HEK293 (cell line): ENCODE results near the gene GLI1.

Experiments
- CTCF ChIA-PET: fragments of 350-600 bp; formaldehyde crosslinking; extraction: SDS; loops from one replicate; lab custom pipeline; 2021; ENCODE audit warnings: antibody characterized with exemption; lab: Yijun Ruan, JAX
- POLR2A ChIA-PET: fragments of 300-600 bp; formaldehyde crosslinking; extraction: SDS; loops from one replicate; lab custom pipeline; 2020; ENCODE audit warnings: antibody characterized with exemption, inconsistent platforms; lab: Yijun Ruan, JAX
- H3K27ac ChIP-seq: fragments of 200-500 bp; sonication (Bioruptor generic); 2 replicates; pipeline ENCODE4 v1.5.1; 2014; ENCODE audit warnings: low read depth, low read length, control low read depth, inconsistent platforms; ENCODE audit errors: extremely low read depth
- H3K36me3 ChIP-seq, 2 experiments: fragments of 200-500 bp in 1 of 2; sonication (Bioruptor generic) in 1 of 2; 1 replicate in 1 of 2; 2 replicates in 1 of 2; pipeline ENCODE4 v1.5.1; 2014 to 2017; ENCODE audit warnings: inconsistent platforms in 2 of 2, low read length in 2 of 2; ENCODE audit not compliant: control insufficient read depth in 2 of 2, insufficient read depth in 1 of 2
- H3K4me1 ChIP-seq: fragments of 200-500 bp; sonication (Bioruptor generic); 2 replicates; pipeline ENCODE4 v1.5.1; 2014; ENCODE audit warnings: mild to moderate bottlenecking, low read length, inconsistent platforms; ENCODE audit not compliant: control insufficient read depth, insufficient read depth
- H3K4me3 ChIP-seq: 2 replicates; pipeline ENCODE4 v1.5.1; 2011; ENCODE audit warnings: low read depth, mild to moderate bottlenecking, control low read depth, low read length, moderate library complexity
- H3K9me3 ChIP-seq: fragments of 200-500 bp; sonication (Bioruptor generic); 2 replicates; pipeline ENCODE4 v1.5.1; 2014; ENCODE audit warnings: low read depth, low read length, inconsistent platforms; ENCODE audit not compliant: control insufficient read depth, insufficient read depth
- IKZF3 ChIP-seq: fragments of 450-650 bp; IDR thresholded peaks from 2 replicates; pipeline ENCODE4 v1.5.0; 2018; ENCODE audit warnings: missing biosample characterization, mild to moderate bottlenecking, missing genetic modification characterization, moderate library complexity
- KLF8 ChIP-seq: fragments of 450-650 bp; formaldehyde crosslinking; IDR thresholded peaks from 2 replicates; pipeline ENCODE4 v1.5.1; 2016; ENCODE audit warnings: missing biosample characterization, missing genetic modification characterization
- RBAK ChIP-seq: fragments of 450-650 bp; formaldehyde crosslinking; IDR thresholded peaks from 2 replicates; pipeline ENCODE4 v1.5.1; 2016; ENCODE audit warnings: missing biosample characterization, missing genetic modification characterization
- ZFHX2 ChIP-seq: fragments of 450-650 bp; formaldehyde crosslinking; conservative IDR thresholded peaks from 2 replicates; pipeline ENCODE4 v1.5.1; 2016; ENCODE audit warnings: missing biosample characterization, missing genetic modification characterization
- ZNF114 ChIP-seq: fragments of 450-650 bp; formaldehyde crosslinking; IDR thresholded peaks from 2 replicates; pipeline ENCODE4 v1.5.0; 2017; ENCODE audit warnings: missing biosample characterization, missing genetic modification characterization
- ZNF121 ChIP-seq: fragments of 450-650 bp; formaldehyde crosslinking; IDR thresholded peaks from 2 replicates; pipeline ENCODE4 v1.5.1; 2016; ENCODE audit warnings: missing biosample characterization, missing genetic modification characterization
- ZNF157 ChIP-seq: fragments of 450-650 bp; formaldehyde crosslinking; IDR thresholded peaks from 2 replicates; pipeline ENCODE4 v1.5.1; 2016; ENCODE audit warnings: missing biosample characterization, missing genetic modification characterization
- ZNF169 ChIP-seq: fragments of 450-650 bp; formaldehyde crosslinking; IDR thresholded peaks from 2 replicates; pipeline ENCODE4 v1.5.1; 2016; ENCODE audit warnings: missing biosample characterization, missing genetic modification characterization
- ZNF184 ChIP-seq: fragments of 450-650 bp; IDR thresholded peaks from 2 replicates; pipeline ENCODE4 v1.5.1; 2018; ENCODE audit warnings: missing biosample characterization, mild to moderate bottlenecking, missing genetic modification characterization
- ZNF274 ChIP-seq, 2 experiments: fragments of 200-500 bp in 1 of 2; fragments of 450-650 bp in 1 of 2; sonication (Bioruptor generic) in 1 of 2; formaldehyde crosslinking in 1 of 2; IDR thresholded peaks; 2 replicates each; pipeline versions ENCODE4 v1.5.1 to v1.6.1; 2014 to 2016; ENCODE audit warnings: borderline replicate concordance in 1 of 2, inconsistent platforms in 1 of 2, low read length in 1 of 2, missing biosample characterization in 1 of 2, missing genetic modification characterization in 1 of 2
- ZNF292 ChIP-seq: fragments of 450-650 bp; formaldehyde crosslinking; IDR thresholded peaks from 2 replicates; pipeline ENCODE4 v1.5.1; 2016; ENCODE audit warnings: low read depth, missing biosample characterization, missing genetic modification characterization, borderline replicate concordance
- ZNF311 ChIP-seq: fragments of 450-650 bp; formaldehyde crosslinking; IDR thresholded peaks from 2 replicates; pipeline ENCODE4 v1.5.1; 2017; ENCODE audit warnings: missing biosample characterization, missing genetic modification characterization, borderline replicate concordance
- ZNF324 ChIP-seq: fragments of 450-650 bp; formaldehyde crosslinking; IDR thresholded peaks from 2 replicates; pipeline ENCODE4 v1.5.1; 2016; ENCODE audit warnings: missing biosample characterization, missing genetic modification characterization
- ZNF335 ChIP-seq: fragments of 450-650 bp; formaldehyde crosslinking; conservative IDR thresholded peaks from 2 replicates; pipeline ENCODE4 v1.5.1; 2016; ENCODE audit warnings: missing biosample characterization, missing genetic modification characterization
- ZNF391 ChIP-seq: fragments of 450-650 bp; formaldehyde crosslinking; IDR thresholded peaks from 2 replicates; pipeline ENCODE4 v1.5.1; 2016; ENCODE audit warnings: low read depth, missing biosample characterization, missing genetic modification characterization, borderline replicate concordance
- ZNF521 ChIP-seq: fragments of 450-650 bp; formaldehyde crosslinking; IDR thresholded peaks from 2 replicates; pipeline ENCODE4 v1.5.1; 2017; ENCODE audit warnings: missing biosample characterization, mild to moderate bottlenecking, missing genetic modification characterization
- ZNF654 ChIP-seq: fragments of 450-650 bp; formaldehyde crosslinking; IDR thresholded peaks from 2 replicates; pipeline ENCODE4 v1.5.1; 2016; ENCODE audit warnings: low read depth, missing biosample characterization, missing genetic modification characterization
- ZNF707 ChIP-seq: fragments of 450-650 bp; formaldehyde crosslinking; IDR thresholded peaks from 2 replicates; pipeline ENCODE4 v1.5.1; 2016; ENCODE audit warnings: missing biosample characterization, missing genetic modification characterization
- ZNF747 ChIP-seq: fragments of 450-650 bp; formaldehyde crosslinking; IDR thresholded peaks from 2 replicates; pipeline ENCODE4 v1.5.1; 2016; ENCODE audit warnings: missing biosample characterization, missing genetic modification characterization
- ZNF768 ChIP-seq: fragments of 450-650 bp; formaldehyde crosslinking; IDR thresholded peaks from 2 replicates; pipeline ENCODE4 v1.5.1; 2018; ENCODE audit warnings: missing biosample characterization, mild to moderate bottlenecking, missing genetic modification characterization
- ZNF830 ChIP-seq: fragments of 450-650 bp; IDR thresholded peaks from 2 replicates; pipeline ENCODE4 v1.5.0; 2018; ENCODE audit warnings: missing biosample characterization, missing genetic modification characterization, low read depth, mild to moderate bottlenecking, moderate library complexity
- ZNF837 ChIP-seq: fragments of 450-650 bp; formaldehyde crosslinking; IDR thresholded peaks from 2 replicates; pipeline ENCODE4 v1.5.1; 2016; ENCODE audit warnings: missing biosample characterization, missing genetic modification characterization
- ZSCAN30 ChIP-seq: fragments of 450-650 bp; IDR thresholded peaks from 2 replicates; pipeline ENCODE4 v1.5.1; 2018; ENCODE audit warnings: missing biosample characterization, mild to moderate bottlenecking, missing genetic modification characterization, moderate library complexity
- TF ChIP-seq, protein P1 (sequence below): fragments of 450-650 bp; formaldehyde crosslinking; IDR thresholded peaks from 2 replicates; pipeline ENCODE4 v1.5.1; 2016; ENCODE audit warnings: missing biosample characterization, missing genetic modification characterization
- TF ChIP-seq, protein P2 (sequence below): fragments of 450-650 bp; formaldehyde crosslinking; IDR thresholded peaks from 2 replicates; pipeline ENCODE4 v1.5.1; 2016; ENCODE audit warnings: missing biosample characterization, missing genetic modification characterization
- TF ChIP-seq, protein P3 (sequence below): fragments of 450-650 bp; formaldehyde crosslinking; IDR thresholded peaks from 2 replicates; pipeline ENCODE4 v1.5.1; 2016; ENCODE audit warnings: missing biosample characterization, missing genetic modification characterization
- TF ChIP-seq, protein P4 (sequence below): fragments of 450-650 bp; formaldehyde crosslinking; IDR thresholded peaks from 2 replicates; pipeline ENCODE4 v1.5.1; 2016; ENCODE audit warnings: missing biosample characterization, missing genetic modification characterization

The GLI1 gene

DNA sequence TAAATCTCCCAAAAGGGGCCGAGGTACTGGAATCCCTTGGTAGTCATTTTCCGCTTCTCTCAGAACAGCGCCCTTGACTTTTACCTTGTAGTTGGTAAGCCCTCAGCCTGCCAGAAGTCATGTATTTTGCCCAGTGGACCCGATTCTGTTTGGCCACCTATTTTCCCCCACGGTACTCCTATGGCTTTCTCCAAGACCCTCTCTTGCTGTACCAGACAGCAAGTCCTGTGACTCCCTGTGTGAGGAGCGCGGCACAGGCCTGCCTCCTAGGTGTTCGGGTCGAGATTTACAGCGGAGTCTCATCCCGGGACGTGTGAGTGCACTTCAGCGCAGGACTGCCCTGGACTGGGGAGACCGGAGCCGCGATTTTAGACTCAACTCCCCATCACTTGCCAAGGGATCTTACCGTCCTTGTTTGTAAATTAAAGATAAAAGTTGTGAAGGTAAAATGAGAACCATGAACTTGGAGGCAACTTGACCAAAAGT lies 62.0 kb downstream of the GLI1 start:
- peaks cover 0 to 54% of the 10 kb centered on the region in 2 experiments; a peak in 2 of 3 replicates for H3K36me3 ChIP-seq

More for the DNA sequence above, 62.0 kb downstream of the GLI1 start:
- Histone ChIP-seq H3K27ac (peak overlapping the region; percentile 94), H3K4me3 (no peak overlapping the region), H3K9me3 (no peaks in the 10 kb centered on the region)
- CTCF ChIA-PET = interaction anchor here (0.7 to 1.0 kb wide), 2 partner anchors 63 to 199 kb away, joined by 4 to 5 read pairs; no protein-coding TSS in a partner anchor
- TF ChIP-seq ZNF169 (no peak), ZNF747 (tag by site-specific recombination) (no peak), KLF8 (tag by site-specific recombination) (no peak), ZNF324 (no peak), ZNF654 (no peak), ZNF768 (tag by site-specific recombination) (no peak), ZNF311 (tag by site-specific recombination) (no peak), ZNF114 (tag by site-specific recombination) (no peak), ZNF830 (tag by site-specific recombination) (no peak), ZNF391 (tag by site-specific recombination) (0 out of 2 replicates have a peak, but pooled peaks have one; percentile 53), ZSCAN30 (tag by site-specific recombination) (no peak), ZNF837 (tag by site-specific recombination) (no peak), ZNF707 (no peak), RBAK (tag by site-specific recombination) (no peak), ZNF121 (tag by site-specific recombination) (no peak), ZNF157 (tag by site-specific recombination) (no peak), ZFHX2 (tag by site-specific recombination) (no peak), ZNF292 (tag by site-specific recombination) (no peak), IKZF3 (tag by site-specific recombination) (peak; percentile 19; the same call in 1 of the 2 replicates), ZNF184 (tag by site-specific recombination) (0 out of 2 replicates have a peak, but pooled peaks have one; percentile 13), ZNF335 (tag by site-specific recombination) (peak; percentile 67; the same call in 1 of the 2 replicates), ZNF521 (tag by site-specific recombination) (no peak), ZNF274 (IDR thresholded peaks at IDR 0.05; ENCODE audit: low read length) (no peak), ZNF274 (tag by site-specific recombination; IDR thresholded peaks at IDR 0.05; ENCODE audit: borderline replicate concordance) (no peak)
- TF ChIP-seq, protein P1, sequence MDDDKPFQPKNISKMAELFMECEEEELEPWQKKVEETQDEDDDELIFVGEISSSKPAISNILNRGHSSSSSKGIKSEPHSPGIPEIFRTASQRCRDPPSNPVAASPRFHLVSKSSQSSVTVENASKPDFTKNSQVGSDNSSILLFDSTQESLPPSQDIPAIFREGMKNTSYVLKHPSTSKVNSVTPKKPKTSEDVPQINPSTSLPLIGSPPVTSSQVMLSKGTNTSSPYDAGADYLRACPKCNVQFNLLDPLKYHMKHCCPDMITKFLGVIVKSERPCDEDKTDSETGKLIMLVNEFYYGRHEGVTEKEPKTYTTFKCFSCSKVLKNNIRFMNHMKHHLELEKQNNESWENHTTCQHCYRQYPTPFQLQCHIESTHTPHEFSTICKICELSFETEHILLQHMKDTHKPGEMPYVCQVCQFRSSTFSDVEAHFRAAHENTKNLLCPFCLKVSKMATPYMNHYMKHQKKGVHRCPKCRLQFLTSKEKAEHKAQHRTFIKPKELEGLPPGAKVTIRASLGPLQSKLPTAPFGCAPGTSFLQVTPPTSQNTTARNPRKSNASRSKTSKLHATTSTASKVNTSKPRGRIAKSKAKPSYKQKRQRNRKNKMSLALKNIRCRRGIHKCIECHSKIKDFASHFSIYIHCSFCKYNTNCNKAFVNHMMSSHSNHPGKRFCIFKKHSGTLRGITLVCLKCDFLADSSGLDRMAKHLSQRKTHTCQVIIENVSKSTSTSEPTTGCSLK (tag by site-specific recombination) = no peak
- TF ChIP-seq, protein P2, sequence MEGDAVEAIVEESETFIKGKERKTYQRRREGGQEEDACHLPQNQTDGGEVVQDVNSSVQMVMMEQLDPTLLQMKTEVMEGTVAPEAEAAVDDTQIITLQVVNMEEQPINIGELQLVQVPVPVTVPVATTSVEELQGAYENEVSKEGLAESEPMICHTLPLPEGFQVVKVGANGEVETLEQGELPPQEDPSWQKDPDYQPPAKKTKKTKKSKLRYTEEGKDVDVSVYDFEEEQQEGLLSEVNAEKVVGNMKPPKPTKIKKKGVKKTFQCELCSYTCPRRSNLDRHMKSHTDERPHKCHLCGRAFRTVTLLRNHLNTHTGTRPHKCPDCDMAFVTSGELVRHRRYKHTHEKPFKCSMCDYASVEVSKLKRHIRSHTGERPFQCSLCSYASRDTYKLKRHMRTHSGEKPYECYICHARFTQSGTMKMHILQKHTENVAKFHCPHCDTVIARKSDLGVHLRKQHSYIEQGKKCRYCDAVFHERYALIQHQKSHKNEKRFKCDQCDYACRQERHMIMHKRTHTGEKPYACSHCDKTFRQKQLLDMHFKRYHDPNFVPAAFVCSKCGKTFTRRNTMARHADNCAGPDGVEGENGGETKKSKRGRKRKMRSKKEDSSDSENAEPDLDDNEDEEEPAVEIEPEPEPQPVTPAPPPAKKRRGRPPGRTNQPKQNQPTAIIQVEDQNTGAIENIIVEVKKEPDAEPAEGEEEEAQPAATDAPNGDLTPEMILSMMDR (tag by site-specific recombination) = peak; percentile 25; the same call in 1 of the 2 replicates
- TF ChIP-seq, protein P3, sequence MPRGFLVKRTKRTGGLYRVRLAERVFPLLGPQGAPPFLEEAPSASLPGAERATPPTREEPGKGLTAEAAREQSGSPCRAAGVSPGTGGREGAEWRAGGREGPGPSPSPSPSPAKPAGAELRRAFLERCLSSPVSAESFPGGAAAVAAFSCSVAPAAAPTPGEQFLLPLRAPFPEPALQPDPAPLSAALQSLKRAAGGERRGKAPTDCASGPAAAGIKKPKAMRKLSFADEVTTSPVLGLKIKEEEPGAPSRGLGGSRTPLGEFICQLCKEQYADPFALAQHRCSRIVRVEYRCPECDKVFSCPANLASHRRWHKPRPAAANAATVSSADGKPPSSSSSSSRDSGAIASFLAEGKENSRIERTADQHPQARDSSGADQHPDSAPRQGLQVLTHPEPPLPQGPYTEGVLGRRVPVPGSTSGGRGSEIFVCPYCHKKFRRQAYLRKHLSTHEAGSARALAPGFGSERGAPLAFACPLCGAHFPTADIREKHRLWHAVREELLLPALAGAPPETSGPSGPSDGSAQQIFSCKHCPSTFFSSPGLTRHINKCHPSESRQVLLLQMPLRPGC (tag by site-specific recombination) = no peak
- TF ChIP-seq, protein P4, sequence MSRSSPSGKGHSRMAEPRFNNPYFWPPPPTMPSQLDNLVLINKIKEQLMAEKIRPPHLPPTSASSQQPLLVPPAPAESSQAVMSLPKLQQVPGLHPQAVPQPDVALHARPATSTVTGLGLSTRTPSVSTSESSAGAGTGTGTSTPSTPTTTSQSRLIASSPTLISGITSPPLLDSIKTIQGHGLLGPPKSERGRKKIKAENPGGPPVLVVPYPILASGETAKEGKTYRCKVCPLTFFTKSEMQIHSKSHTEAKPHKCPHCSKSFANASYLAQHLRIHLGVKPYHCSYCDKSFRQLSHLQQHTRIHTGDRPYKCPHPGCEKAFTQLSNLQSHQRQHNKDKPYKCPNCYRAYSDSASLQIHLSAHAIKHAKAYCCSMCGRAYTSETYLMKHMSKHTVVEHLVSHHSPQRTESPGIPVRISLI = no peak
- TF ChIP-seq, all 188 proteins: peak for 5
- POLR2A ChIA-PET = no interaction called here
- peaks cover 13% of the 10 kb centered on the region for H3K4me1 ChIP-seq
